Stimulated activated CD8-positive, alpha-beta memory T cell treated with anti-CD3 and anti-CD28 coated beads, Interleukin-7, amount 100 ng/mL, for 48 hours (primary cell): Measurements from ENCODE around the gene ATP2A3.
A peak's percentile ranks its signal among the peaks of the same experiment; 100 is the strongest.

Source experiments
- DNase-seq, 2 donors: peaks; one replicate each; pipeline ENCODE4 v3.0.0-alpha.2; 2020; ENCODE audit warnings: low read depth in 1 of 2; ENCODE audit errors: extremely low read depth in 1 of 2

The ATP2A3 gene

GRCh38 chr17:3893720-3894116 lies 70.5 kb downstream of the ATP2A3 start:
- no peak for DNase-seq

DNA sequence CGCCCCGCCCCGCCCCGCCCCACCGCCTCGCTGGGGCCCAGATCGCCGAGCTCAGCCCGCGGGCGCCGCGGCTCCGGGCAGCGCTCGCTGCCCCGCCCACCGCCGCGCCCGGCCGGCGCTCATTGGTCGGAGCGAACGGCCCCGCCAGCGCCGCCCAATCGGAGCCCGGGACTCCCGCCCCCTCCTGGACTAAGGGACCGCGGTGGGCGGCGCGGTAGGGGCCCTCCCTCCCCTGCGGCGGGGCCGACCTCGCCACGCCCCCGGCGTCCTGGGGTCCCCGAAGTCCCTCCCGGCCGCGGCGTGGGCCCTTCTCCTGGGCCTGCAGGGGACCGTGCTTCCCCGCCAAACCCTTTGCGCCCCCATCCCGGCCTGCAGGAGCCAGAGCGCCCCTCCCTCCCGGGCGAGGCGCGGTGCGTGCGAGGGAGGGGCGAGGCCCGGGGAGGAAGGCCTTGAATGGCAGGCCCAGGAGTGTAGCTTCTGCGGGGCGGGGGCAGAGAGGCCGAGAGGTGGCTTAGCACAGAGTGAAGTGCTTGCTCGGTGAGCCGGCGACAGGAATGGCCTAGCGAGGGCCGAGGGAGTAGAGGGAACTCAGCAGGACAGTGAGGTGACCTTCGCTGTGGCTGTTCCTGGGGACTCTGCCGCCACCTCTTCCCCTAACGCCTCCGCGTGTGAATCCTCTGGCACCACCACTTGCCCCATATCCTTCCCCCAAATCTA lies 71.1 kb downstream of the ATP2A3 start, which contains the start of gene CAMKK1:
CAMKK1 (minus strand) TSS at position 51 of the 717 bp plus-strand sequence. CDS start 7,366 bp downstream, outside the sequence.
- DNase-seq = peak; percentile 84 to 87

DNA sequence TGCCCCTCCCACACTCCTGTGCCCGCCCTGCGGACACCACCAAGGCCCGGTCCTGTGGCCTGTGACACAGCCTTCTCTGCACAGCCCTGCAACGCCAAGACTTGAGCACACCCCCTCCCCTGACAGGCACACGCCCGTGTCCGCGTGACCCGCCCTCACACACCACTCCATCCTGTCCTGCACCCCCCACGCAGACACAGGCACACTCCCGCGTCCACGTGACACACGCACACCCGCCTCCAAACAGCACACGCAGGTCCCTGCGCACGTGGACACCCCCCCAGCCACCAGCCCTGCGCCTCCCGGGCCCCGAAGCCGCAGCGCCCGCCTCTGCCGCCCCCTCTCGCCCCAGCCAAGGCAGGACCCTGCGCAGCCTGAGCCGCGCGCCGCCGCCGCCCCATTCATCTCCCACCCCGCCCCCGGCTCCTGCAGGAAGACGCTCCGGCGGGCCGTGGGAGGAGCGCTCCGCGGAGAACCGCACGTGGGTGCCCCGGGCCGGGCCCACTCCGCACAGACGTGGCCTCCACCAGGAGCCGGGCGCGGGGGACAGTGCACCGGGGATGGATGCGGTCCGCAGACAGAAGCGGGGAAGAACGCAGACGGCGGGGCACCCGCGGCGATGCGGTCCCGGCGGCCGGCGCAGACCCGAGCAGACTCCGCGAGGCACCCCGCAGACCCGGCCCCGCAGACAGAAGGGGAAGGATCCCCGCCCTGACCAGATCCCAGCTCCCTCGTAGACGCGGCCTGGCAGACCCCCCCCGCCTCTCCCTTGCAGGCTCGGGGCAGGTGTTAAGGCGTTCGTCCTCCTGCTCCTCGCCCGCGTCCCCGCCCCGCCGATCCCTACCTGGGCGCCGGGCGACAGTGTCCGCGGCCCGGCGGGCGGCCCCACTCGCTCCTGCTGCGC lies 71.9 kb downstream of the ATP2A3 start:
- DNase-seq = peak; percentile 24 to 32

- no peak for DNase-seq
Measured at GRCh38 chr17:3891626-3892094, 72.6 kb downstream of the ATP2A3 start.

DNA sequence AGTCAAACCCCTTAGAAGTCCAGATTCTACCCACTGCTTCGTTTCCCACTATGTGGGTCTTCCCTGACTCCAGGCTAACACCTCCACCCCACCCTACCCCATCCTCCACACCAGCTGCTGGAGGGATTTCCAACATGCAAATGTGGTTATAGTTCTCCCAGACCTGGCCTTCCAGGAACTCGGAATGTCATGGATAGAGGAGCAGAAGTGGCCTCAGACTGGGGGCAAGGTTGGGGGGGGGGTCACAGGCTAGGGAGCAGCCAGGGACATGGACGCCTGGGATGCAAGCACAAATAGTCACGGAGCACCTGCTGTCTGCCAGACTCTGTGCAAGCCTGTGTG lies 73.4 kb downstream of the ATP2A3 start:
- DNase-seq = no peak

DNA sequence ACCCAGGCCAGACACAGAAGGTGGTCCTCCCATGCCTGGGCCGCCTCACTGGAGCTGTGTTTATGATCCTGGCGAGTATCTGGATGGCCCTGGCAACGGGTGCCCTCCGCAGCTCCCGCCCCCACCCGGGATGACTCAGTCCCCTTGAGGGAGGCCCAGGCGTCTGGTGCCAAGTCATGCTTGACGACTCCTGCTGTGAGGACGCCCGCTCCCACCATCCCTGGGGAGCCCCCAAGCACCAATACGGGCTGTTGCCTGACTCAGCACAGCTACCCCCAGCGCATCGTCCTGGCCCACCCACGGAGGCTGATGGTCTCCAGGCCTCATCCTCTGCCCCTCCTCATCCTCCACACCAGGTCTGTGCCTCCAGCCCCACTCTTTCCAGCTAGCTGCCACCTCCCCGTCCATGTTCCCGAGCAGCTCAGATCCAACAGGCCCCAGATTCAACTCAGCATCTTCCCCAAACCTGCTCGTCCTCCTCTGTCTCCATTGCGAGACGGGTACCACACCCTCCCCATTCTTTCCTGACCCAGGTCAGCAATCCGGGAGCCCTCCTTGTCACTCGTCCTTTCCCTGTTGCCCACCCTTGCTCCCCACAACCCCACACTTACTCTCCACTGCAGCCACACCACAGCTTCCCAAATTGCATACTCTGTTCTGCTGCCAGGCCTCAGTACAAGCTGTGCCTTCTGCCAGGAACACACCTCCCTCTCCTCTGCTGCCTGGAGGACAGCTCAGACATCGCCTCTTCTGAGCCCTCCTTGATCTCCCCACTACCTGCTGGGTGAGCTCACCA lies 74.0 kb downstream of the ATP2A3 start:
- no peak for DNase-seq

- no peak for DNase-seq
Measured at GRCh38 chr17:3889325-3890012, 74.8 kb downstream of the ATP2A3 start.

DNA sequence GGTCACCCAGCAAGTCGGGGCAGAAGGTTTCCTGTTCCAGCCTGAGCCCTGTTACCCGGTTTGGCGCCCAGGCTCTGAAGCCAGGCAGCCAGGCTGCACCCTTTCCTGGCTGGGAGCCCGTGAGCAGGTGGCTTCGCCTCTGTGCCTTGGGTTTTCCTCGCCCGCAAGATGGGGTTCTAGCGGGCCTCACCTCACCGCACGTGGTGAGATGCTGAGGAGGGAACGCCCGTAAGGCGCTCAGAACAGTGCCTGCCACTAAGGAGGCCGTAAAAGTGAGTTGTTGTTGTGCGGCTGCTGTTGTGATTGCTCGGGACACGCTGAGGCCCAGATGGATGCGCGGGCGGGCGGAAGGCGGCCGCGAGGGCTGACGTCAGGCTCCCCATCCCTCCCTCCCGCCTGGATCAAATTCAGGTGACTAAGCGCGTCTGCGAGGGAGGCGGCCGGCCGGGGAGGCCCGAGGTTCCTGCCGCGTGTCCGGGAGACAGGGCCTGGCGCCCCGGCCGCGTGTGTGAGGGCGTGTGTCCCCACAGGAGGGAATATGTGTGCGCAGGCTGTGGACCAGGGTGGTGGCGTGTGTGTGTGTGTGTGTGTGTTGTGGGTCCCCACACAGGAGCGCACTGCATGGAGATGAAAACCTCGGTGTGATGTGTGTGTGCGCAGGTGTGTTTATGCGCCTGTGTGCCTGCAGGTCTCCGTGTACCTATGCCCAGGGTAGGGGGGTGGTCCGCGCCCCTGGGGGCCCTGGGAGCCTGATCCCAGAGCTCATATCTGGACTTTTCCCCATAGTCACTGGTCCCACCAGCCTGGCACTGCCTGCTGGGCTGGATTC lies 75.7 kb downstream of the ATP2A3 start:
- DNase-seq = no peak

DNA sequence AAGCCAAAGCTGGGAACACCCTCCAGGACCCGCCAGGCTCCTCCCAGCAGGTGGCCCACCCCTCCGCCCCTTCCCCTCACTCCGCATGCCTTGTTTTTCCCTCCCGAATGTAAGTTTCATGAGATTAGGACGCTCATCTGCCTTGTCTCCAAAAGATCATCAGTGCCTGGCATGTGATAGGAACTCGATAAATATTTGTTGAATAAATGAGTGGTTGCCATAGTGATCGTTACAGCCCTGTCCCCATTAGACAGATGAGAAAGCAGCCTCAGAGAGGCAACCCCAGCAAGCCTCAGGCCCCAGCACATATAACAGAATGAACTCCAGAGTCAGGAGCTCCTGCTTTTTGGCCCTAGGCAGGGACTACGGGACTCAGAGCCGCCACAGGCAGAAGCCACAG lies 76.4 kb downstream of the ATP2A3 start:
- DNase-seq = no peak

DNA sequence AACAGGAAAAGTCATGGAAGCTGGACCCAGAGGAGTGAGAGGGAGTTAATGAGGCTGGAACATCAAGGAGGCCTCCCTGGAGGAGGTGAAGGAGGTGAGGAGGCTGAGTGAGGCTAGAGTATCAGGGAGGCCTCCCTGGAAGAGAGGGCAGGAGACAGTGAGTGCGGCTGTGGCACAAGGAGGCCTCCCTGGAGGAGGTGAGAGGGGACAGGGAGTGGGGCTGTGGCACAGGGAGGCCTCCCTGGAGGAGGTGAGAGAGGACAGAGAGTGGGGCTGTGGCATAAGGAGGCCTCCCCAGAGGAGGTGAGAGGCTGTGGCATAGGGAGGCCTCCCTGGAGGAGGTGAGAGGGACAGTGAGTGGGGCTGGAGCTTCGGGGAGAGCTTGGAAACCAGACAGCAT lies 76.8 kb downstream of the ATP2A3 start:
- no peak for DNase-seq

DNA sequence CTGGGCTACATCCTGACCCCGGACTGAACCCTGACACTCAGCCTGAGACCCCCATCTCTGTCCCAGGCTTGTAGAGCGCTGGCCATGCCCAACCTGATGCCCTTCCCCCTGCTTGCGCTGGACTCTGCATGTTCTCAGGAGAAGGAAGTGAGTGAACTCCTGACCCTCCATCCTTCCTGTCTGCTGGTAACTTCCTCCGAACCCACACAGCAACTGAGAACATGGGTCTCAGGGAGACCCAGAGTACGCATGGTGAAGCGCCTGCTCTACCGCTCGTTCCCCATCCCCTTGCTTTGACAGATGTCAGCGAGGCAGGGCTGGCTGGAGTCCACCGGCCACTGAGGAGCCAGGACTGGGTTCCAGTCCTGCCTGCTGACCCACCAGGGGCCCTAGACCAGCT lies 77.5 kb downstream of the ATP2A3 start:
- no peak for DNase-seq

- no peak for DNase-seq
Measured at GRCh38 chr17:3885970-3886369, 78.3 kb downstream of the ATP2A3 start.

- DNase-seq = no peak
Measured at GRCh38 chr17:3885271-3885670, 79.0 kb downstream of the ATP2A3 start.

DNA sequence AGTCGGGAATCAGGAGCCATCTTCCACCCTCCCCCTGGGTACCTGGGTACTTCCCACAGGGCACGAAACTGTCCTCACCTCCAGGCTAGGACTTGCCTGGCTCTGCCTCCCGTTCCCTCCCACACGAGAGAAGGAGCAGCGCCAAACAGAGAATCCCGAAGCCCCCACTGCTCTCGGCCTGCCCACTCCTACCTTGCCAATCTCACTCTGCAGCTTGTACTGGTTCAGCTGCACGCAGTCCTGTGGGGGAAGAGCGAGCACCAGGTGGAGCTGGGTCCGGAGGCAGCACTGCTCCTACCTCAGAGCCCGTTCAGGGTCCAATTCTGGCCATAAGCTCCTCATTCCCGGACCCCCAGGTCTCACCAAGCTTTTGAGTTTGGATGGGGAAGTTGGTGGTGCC lies 80.0 kb downstream of the ATP2A3 start:
- DNase-seq = no peak

- no peak for DNase-seq
Measured at GRCh38 chr17:3882276-3882675, 82.0 kb downstream of the ATP2A3 start.

DNA sequence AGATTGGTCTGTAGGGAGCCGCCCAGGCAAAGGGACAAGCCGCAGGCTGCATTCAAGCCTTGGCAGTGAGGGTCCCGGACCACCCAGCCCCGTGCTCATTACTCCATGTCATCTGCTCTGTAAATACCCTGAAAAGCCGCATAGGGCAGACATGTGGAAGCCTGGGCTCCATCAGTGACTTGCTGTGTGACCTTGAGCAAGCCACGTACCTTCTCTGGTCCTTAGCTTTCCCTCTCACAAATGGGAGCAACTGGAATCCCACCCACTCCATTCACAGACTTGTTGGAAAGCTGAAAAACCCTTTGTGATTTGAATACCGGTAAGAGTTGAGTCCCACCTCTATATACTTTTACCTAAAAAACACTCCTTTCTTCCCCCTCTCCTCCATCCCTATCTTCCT lies 83.3 kb downstream of the ATP2A3 start:
- DNase-seq = no peak

DNA sequence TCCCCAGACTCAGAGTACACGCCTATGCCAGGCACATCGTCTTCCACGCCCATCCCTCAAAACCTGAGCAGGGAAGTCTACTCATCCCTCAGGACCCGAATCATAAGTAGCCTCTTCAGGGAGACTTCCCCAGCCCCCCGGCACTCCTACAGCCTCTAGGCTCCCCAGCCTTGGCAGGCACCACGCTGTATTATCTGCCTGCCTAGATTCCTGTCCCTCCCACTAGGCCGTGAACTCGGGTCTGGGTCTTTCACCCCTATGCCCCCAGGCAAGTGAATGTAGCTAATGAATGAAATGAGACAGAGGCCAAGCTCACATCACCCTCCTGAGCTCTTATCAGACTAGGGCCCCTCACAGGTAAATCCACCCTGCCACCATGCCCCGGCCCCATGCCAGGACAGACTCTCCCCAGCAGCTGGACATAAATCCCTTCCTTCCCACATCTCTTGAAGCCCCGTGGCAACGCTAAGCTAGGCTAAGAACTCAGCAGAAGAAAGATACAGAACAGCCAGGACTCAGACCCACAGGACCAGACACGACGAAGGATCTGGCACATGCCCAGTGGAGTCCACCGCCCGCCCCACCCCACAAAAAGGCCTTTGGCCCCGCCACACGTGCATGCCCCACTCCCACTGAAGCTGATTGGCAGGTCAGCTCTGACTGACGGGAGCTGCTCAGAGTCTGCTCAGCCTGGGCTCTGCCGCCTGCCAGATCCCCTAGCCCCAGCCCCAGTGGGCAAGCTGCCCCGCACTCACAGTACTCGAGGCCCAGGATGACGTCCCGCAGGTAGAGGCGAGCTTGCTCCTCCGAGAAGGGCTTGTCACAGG lies 84.4 kb downstream of the ATP2A3 start:
- no peak for DNase-seq

GRCh38 chr17:3879186-3879585 lies 85.1 kb downstream of the ATP2A3 start:
- DNase-seq = no peak

DNA sequence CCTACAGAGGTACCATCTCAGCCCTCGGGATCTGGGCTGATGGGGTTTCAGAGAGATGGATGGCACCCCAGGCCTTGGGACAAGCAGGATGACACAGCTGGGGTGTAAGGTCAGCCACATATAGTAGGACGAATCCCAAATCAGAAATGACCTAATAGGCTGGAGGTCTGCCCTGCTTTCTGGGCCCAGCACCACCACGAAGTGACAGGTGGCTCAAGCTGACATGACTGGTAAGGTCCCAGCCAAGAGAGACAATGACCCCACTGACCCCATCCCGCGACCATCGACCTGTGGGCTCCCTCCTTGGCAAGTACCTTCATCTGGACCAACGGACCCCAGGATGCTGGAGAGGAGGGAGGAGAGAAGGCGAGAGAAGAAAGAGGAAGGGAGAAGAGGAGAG lies 87.0 kb downstream of the ATP2A3 start:
- DNase-seq = no peak
